ENCODE results near the gene LRRC4C. TPM values are rescaled to one million over a fixed set of nuclear protein-coding genes. Genes with fewer than 3 reads are reported as not detected.

Gene LRRC4C
- total RNA-seq, 1 experiment from 2014 or later, result 0.13 TPM

- H3K9me3 Mint-ChIP-seq, result peaks cover 0 to 3% of the 10 kb centered on the region in 2 experiments; a peak in 1 of 5 replicates
- H2BK20ac ChIP-seq (ENCODE audit: low read depth, low read length, poor library complexity, severe bottlenecking), result no peak overlapping the region
- no peak for DNase-seq
These were observed 1204.0 kb downstream of the LRRC4C start for GRCh38 chr11:40255457-40255856.

More at GRCh38 chr11:40255457-40255856, 1204.0 kb downstream of the LRRC4C start:
- Histone ChIP-seq H3K27ac (ENCODE audit: insufficient read length, low read depth, low read length) (no peak overlapping the region), H3K23me2 (ENCODE audit: insufficient read length, low read depth, low read length, poor library complexity, severe bottlenecking) (no peaks in the 10 kb centered on the region), H2BK12ac (ENCODE audit: insufficient read length, low read depth, low read length) (no peak overlapping the region), H2AK5ac (ENCODE audit: insufficient read length, low read length) (no peak overlapping the region), H3K9ac (ENCODE audit: extremely low read depth, insufficient read length, low read length) (no peak overlapping the region), H3K4me1 (ENCODE audit: insufficient read depth, low read length) (no peaks in the 10 kb centered on the region), H3K4ac (ENCODE audit: low read depth, low read length) (no peak overlapping the region), H4K8ac (replicated peaks; ENCODE audit: insufficient read length, low read depth, low read length) (no peak overlapping the region), H4K91ac (ENCODE audit: insufficient read length, low read depth, low read length) (no peak overlapping the region), H3K23ac (ENCODE audit: insufficient read length, low read depth, low read length) (no peak overlapping the region), H3K14ac (ENCODE audit: insufficient read depth, low read length) (no peak overlapping the region), H3K79me2 (ENCODE audit: insufficient read depth, low read length) (no peaks in the 10 kb centered on the region), H3K9me3 (ENCODE audit: control insufficient read depth, low read depth, low read length) (no peaks in the 10 kb centered on the region), H2BK5ac (ENCODE audit: insufficient read length, low read length) (no peak overlapping the region), H4K20me1 (ENCODE audit: control insufficient read depth, insufficient read depth, insufficient read length) (no peaks in the 10 kb centered on the region), H4K5ac (ENCODE audit: insufficient read length, low read depth, low read length) (no peak overlapping the region), H3K79me1 (ENCODE audit: insufficient read depth, low read depth, low read length, poor library complexity, severe bottlenecking) (no peaks in the 10 kb centered on the region), H3K27me3 (ENCODE audit: insufficient read depth, low read length) (no peaks in the 10 kb centered on the region), H2BK120ac (ENCODE audit: low read depth, low read length, poor library complexity, severe bottlenecking) (no peak overlapping the region), H2BK15ac (ENCODE audit: low read depth, low read length) (no peak overlapping the region), H3T11ph (ENCODE audit: low read length) (no peak overlapping the region), H3K56ac (ENCODE audit: insufficient read length, low read depth, low read length) (no peak overlapping the region), H3K4me2 (ENCODE audit: insufficient read depth, insufficient read length, low read length) (no peak overlapping the region), H2AFZ (ENCODE audit: low read length) (no peak overlapping the region), H3K18ac (ENCODE audit: insufficient read length, low read depth, low read length) (no peak overlapping the region)
- H3K4me1 Mint-ChIP-seq, result peaks cover 10 to 12% of the 10 kb centered on the region in 2 experiments
- H3K36me3 Mint-ChIP-seq (ENCODE audit: insufficient read depth in 1 of 3, low read depth in 3 of 3), result no peaks in the 10 kb centered on the region
- WGBS (ENCODE audit: extremely low coverage, insufficient read length, low lambda C conversion rate), result no CpG with 5 or more reads among the region's 1 CpG
- H3K27ac Mint-ChIP-seq, result no peak overlapping the region
- no peak for TF ChIP-seq CTCF (conservative IDR thresholded peaks at IDR 0.05)
- peaks cover 2% of the 10 kb centered on the region for H3K27me3 Mint-ChIP-seq (ENCODE audit: low read depth)
- no peak overlapping the region for H3K4me3 Mint-ChIP-seq

Measured in H9 (cell line).